ENCODE data around the gene BEST3.

The BEST3 gene

GRCh38 chr12:69689638-69690037, 9.5 kb downstream of the BEST3 start:
- Histone ChIP-seq H3K4me3 (no peak overlapping the region), H3K36me3 (no peaks in the 10 kb centered on the region), H3K4me1 (peaks cover 0 to 11% (median 3%) of the 10 kb centered on the region in 10 experiments; a peak in 7 of 20 replicates), H3K9me3 (replicated peaks in 1 of 11) (no peaks in the 10 kb centered on the region), H3K27me3 (no peaks in the 10 kb centered on the region), H3K9ac (no peak overlapping the region), H3K4me2 (peak overlapping the region in 4 of 11 experiments; percentile 6 to 52 (median 46); a peak in 6 of 22 replicates), H4K20me1 (no peaks in the 10 kb centered on the region), H3K27ac (no peak overlapping the region)
- TF ChIP-seq Cebpa-rat (IDR thresholded peaks at IDR 0.05), result no peak

GRCh38 chr12:69688471-69689427, 10.4 kb downstream of the BEST3 start:
- Histone ChIP-seq H3K9ac (no peak overlapping the region), H4K20me1 (no peaks in the 10 kb centered on the region), H3K4me1 (peaks cover 0 to 11% (median 3%) of the 10 kb centered on the region in 10 experiments; a peak in 7 of 20 replicates), H3K36me3 (no peaks in the 10 kb centered on the region), H3K27ac (no peak overlapping the region), H3K4me3 (no peak overlapping the region), H3K9me3 (replicated peaks in 1 of 11) (no peaks in the 10 kb centered on the region), H3K27me3 (no peaks in the 10 kb centered on the region), H3K4me2 (peak overlapping the region in 5 of 11 experiments; percentile 6 to 52 (median 41); a peak in 8 of 22 replicates)
- TF ChIP-seq Cebpa-rat (IDR thresholded peaks at IDR 0.05), result no peak

GRCh38 chr12:69688021-69688420, 11.1 kb downstream of the BEST3 start:
- H3K27me3 ChIP-seq, result no peaks in the 10 kb centered on the region
- H3K36me3 ChIP-seq, result no peaks in the 10 kb centered on the region
- no peak overlapping the region for H3K9ac ChIP-seq
- no peak for TF ChIP-seq Cebpa-rat (IDR thresholded peaks at IDR 0.05)
- H3K4me2 ChIP-seq, result no peak overlapping the region
- H3K27ac ChIP-seq, result no peak overlapping the region
- no peaks in the 10 kb centered on the region for H3K9me3 ChIP-seq (replicated peaks in 1 of 11)
- peaks cover 0 to 11% (median 3%) of the 10 kb centered on the region in 10 experiments; a peak in 7 of 20 replicates for H3K4me1 ChIP-seq
- no peak overlapping the region for H3K4me3 ChIP-seq
- no peaks in the 10 kb centered on the region for H4K20me1 ChIP-seq

- TF ChIP-seq Cebpa-rat (IDR thresholded peaks at IDR 0.05), result no peak
- Histone ChIP-seq H3K4me3 (no peak overlapping the region), H3K36me3 (no peaks in the 10 kb centered on the region), H3K4me1 (peaks cover 0 to 11% (median 3%) of the 10 kb centered on the region in 10 experiments; a peak in 7 of 20 replicates), H3K27ac (no peak overlapping the region), H3K9me3 (replicated peaks in 1 of 11) (no peaks in the 10 kb centered on the region), H4K20me1 (no peaks in the 10 kb centered on the region), H3K9ac (no peak overlapping the region), H3K27me3 (no peaks in the 10 kb centered on the region), H3K4me2 (no peak overlapping the region)
These were observed 11.7 kb downstream of the BEST3 start for GRCh38 chr12:69687390-69687789.

- Histone ChIP-seq H3K4me3 (no peak overlapping the region), H3K36me3 (no peaks in the 10 kb centered on the region), H4K20me1 (no peaks in the 10 kb centered on the region), H3K27me3 (no peaks in the 10 kb centered on the region), H3K4me1 (peaks cover 0 to 11% (median 3%) of the 10 kb centered on the region in 10 experiments; a peak in 7 of 20 replicates), H3K9me3 (replicated peaks in 1 of 11) (no peaks in the 10 kb centered on the region), H3K9ac (no peak overlapping the region), H3K27ac (no peak overlapping the region), H3K4me2 (no peak overlapping the region)
- no peak for TF ChIP-seq Cebpa-rat (IDR thresholded peaks at IDR 0.05)
These were observed 12.4 kb downstream of the BEST3 start for GRCh38 chr12:69686731-69687130.

- Histone ChIP-seq H3K27ac (no peak overlapping the region), H3K27me3 (no peaks in the 10 kb centered on the region), H3K9ac (no peak overlapping the region), H3K9me3 (replicated peaks in 1 of 11) (no peaks in the 10 kb centered on the region), H3K4me3 (no peak overlapping the region), H3K36me3 (no peaks in the 10 kb centered on the region), H3K4me1 (peaks cover 0 to 11% (median 3%) of the 10 kb centered on the region in 10 experiments; a peak in 7 of 20 replicates), H4K20me1 (no peaks in the 10 kb centered on the region), H3K4me2 (no peak overlapping the region)
- TF ChIP-seq Cebpa-rat (IDR thresholded peaks at IDR 0.05), result no peak
These were observed 13.3 kb downstream of the BEST3 start for GRCh38 chr12:69685810-69686209.

GRCh38 chr12:69684466-69684865, 14.6 kb downstream of the BEST3 start:
- Histone ChIP-seq H3K4me3 (no peak overlapping the region), H3K36me3 (no peaks in the 10 kb centered on the region), H3K27ac (no peak overlapping the region), H3K27me3 (no peaks in the 10 kb centered on the region), H3K9ac (no peak overlapping the region), H4K20me1 (no peaks in the 10 kb centered on the region), H3K4me2 (no peak overlapping the region), H3K4me1 (peaks cover 0 to 8% (median 3%) of the 10 kb centered on the region in 10 experiments; a peak in 7 of 20 replicates), H3K9me3 (replicated peaks in 1 of 11) (no peaks in the 10 kb centered on the region)
- TF ChIP-seq Cebpa-rat (IDR thresholded peaks at IDR 0.05), result no peak

GRCh38 chr12:69682110-69682755, 16.9 kb downstream of the BEST3 start:
- no peaks in the 10 kb centered on the region for H3K36me3 ChIP-seq
- H3K4me3 ChIP-seq, result no peak overlapping the region
- no peaks in the 10 kb centered on the region for H3K9me3 ChIP-seq (replicated peaks in 1 of 11)
- H4K20me1 ChIP-seq, result no peaks in the 10 kb centered on the region
- TF ChIP-seq Cebpa-rat (IDR thresholded peaks at IDR 0.05), result no peak
- no peak overlapping the region for H3K4me2 ChIP-seq
- H3K27ac ChIP-seq, result no peak overlapping the region
- no peaks in the 10 kb centered on the region for H3K27me3 ChIP-seq
- no peaks in the 10 kb centered on the region for H3K4me1 ChIP-seq
- H3K9ac ChIP-seq, result no peak overlapping the region

GRCh38 chr12:69679119-69679518, 20.0 kb downstream of the BEST3 start:
- H3K36me3 ChIP-seq, result no peaks in the 10 kb centered on the region
- no peaks in the 10 kb centered on the region for H3K9me3 ChIP-seq (replicated peaks in 1 of 11)
- no peaks in the 10 kb centered on the region for H4K20me1 ChIP-seq
- H3K27ac ChIP-seq, result no peak overlapping the region
- no peaks in the 10 kb centered on the region for H3K27me3 ChIP-seq
- no peak overlapping the region for H3K4me3 ChIP-seq
- H3K9ac ChIP-seq, result no peak overlapping the region
- no peak overlapping the region for H3K4me2 ChIP-seq
- H3K4me1 ChIP-seq, result no peaks in the 10 kb centered on the region
- TF ChIP-seq Cebpa-rat (IDR thresholded peaks at IDR 0.05), result no peak
